ENCODE measurements around the gene NANS.

DNA sequence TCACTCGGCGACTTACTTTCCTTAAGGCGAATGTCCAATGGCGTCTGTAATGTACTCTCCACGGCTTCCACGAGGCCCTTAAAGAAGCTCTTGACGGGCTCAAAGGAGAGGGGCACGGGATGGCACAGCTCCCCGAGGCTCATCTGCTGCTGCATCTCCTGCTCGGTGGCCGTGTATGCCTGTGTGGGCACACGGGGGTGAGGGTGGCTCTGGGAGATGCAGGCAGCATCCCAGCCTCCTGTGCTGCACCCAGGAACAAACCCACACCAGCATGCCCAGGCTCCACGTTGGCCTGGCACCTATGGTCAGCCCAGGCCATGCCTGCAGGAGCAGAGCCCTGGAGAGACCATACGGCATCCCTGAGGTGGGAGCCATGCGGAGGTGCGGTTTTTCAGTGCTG is 38.3 kb downstream of the NANS start:
- TF ChIP-seq, protein P1, sequence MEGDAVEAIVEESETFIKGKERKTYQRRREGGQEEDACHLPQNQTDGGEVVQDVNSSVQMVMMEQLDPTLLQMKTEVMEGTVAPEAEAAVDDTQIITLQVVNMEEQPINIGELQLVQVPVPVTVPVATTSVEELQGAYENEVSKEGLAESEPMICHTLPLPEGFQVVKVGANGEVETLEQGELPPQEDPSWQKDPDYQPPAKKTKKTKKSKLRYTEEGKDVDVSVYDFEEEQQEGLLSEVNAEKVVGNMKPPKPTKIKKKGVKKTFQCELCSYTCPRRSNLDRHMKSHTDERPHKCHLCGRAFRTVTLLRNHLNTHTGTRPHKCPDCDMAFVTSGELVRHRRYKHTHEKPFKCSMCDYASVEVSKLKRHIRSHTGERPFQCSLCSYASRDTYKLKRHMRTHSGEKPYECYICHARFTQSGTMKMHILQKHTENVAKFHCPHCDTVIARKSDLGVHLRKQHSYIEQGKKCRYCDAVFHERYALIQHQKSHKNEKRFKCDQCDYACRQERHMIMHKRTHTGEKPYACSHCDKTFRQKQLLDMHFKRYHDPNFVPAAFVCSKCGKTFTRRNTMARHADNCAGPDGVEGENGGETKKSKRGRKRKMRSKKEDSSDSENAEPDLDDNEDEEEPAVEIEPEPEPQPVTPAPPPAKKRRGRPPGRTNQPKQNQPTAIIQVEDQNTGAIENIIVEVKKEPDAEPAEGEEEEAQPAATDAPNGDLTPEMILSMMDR (conservative IDR thresholded peaks at IDR 0.05; ENCODE audit: low read length) = no peak
- TF ChIP-seq EZH2phosphoT487 (IDR thresholded peaks at IDR 0.05; ENCODE audit: borderline replicate concordance) = no peak
